GM19240 (cell line): Measurements from ENCODE around the gene P4HB.

Source experiments
- DNase-seq: peaks from one replicate; pipeline ENCODE4 v3.0.0; 2011; ENCODE audit warnings: low spot score; ENCODE audit not compliant: insufficient read length

Gene P4HB

DNA sequence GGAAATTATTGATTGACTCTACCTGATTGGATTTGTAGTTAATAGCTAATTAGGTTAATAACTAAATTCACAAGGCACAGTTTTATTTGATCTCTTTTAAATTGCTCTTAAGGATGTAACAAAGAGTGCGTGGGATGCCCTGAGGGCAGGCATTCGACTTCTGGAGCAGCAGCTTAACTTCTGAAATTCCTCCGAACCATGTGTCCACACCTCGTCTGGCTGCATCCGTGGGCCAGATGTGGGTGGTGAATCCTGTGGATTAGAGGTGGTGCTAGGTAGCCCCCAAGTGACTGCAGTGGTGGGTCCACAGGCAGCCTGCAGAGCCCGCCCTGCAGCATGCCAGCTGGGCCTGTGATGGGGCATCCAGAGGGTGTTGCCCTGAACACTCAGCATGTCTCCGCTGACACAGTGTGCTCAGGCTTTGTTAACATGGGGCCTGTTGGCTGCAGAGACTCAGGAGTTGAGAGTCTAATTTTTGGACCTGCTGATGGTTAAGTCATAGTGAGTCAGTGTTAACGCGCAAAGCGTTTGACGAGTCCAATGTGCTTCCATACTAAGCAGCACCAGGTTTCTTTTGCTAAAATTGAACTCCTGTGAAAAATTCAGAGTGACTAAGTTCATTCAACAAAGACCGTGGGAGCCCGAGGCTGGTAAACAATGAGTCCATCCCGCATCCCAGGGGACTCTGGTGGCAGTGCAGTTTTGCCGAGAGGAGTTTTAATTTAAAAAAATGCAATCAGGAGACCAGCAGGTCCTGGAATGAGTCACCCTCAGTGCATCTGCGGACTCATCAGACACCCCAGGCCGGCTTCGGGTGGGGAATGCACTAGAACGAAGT lies 37.9 kb upstream of the P4HB start:
- no peak for DNase-seq

DNA sequence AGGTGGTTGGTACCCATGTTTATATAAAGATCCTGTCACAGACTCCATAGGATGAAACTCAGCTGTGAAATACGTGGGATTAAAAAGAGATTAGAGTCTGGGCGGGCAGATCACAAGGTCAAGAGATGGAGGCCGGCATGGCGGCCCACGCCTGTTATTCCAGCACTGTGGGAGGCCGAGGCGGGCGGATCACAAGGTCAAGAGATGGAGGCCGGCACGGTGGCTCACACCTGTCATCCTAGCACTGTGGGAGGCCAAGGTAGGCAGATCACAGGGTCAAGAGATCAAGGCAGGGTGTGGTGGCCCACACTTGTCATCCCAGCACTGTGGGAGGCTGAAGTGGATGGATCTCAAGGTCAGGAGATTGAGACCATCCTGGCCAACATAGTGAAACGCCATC lies 35.1 kb upstream of the P4HB start:
- no peak for DNase-seq

DNA sequence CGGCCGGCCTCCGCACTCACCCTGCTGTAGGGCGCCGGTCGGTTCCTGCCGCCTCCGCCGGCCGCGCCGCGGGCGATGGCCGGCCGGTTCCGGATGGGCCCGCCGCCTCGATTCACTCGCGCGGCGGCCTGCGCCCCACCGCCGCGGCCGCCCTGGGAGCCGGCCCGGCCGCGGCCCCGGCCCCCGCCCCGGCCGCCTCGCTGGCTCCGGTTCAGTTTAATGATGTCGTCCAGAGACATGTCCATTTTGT lies 30.9 kb upstream of the P4HB start:
- DNase-seq = no peak

DNA sequence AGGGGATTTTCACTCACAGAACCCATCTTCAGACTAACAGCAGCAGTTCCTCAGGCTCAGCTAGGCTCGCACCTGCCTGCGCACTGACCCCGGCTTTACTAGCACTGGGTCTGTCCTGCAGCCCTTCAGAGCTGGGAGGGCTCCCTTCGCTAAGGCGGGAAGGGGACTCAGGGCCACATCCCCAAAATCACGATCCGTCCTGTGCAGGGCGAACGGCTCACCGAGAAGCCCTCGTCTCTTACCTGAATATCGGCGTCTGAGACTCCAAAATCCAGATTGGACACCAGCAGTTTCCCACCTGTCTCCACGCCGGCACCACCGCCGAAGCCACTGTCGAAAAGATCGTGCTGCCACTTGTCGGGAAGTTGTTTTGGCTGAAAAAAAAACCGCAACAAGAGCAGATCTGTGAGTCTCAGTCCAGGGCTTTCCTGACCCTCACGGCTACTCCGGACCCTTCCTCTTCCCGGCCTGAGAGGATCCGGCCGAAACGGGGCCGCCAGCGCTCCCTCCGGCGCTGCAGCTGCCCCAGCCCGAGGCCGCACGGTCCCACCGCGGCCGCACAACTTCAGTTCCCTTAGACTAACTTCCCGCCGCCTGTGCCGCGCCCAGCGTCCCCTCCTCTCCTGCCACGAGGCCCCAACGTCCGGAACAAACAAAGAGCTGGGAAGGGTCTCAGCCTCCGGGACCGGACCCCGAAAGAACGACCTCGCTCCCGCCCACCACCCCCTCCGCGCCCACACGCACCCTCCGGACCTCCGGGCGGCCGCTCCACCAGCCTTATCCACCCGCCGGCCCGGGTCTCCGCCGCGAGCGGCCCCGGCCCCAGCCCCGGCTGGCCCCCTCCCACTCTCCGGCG lies 30.3 kb upstream of the P4HB start:
- DNase-seq = no peak

DNA sequence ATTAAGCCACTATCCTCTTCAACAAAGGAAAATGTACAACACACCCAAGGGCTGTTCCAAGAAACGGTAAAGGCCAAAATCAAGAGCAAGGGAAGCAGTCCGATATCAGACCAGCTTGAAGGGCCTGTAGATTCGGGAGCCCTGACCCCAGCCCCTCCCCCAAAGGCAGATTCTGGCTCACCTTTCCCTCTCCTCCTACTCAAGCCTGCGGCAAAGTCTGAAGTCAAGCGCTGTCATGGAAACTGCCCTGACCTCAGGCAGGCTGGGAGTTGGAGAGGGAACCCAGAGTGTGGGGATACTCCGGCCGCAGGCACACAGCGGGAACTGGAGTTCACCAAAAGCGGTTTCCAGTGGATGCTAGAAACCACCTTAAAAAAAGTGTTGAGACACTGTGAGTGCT lies 29.3 kb upstream of the P4HB start:
- no peak for DNase-seq

DNA sequence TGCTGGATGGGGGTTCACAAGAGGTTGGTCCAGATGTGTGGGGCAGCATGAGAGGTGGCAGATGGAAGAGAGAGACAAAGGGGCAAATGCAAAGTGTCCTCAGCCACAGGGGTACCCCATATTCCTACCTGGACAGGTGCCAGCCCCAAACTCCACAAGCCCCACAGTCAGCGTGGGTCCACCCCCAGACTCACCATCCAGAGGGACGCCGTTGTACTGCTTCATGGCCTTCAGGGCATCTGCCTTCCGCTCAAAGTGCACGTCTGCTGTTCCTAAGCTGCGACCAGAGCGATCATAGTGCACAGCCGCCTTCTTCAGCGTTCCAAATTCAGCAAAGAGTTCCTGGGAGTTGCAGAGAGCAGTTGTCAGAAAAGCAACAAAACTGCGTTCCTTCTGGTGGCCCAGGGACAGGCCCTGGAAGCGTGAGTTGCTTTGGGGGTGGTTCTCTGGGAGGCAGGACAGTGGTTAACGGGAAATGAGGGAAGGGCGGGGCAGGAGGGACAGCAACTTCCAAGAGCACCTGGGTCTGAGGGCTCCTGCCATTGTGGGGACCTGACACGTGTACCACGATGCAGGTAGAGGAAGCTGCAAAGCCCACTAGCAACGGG lies 28.8 kb upstream of the P4HB start:
- no peak for DNase-seq

DNA sequence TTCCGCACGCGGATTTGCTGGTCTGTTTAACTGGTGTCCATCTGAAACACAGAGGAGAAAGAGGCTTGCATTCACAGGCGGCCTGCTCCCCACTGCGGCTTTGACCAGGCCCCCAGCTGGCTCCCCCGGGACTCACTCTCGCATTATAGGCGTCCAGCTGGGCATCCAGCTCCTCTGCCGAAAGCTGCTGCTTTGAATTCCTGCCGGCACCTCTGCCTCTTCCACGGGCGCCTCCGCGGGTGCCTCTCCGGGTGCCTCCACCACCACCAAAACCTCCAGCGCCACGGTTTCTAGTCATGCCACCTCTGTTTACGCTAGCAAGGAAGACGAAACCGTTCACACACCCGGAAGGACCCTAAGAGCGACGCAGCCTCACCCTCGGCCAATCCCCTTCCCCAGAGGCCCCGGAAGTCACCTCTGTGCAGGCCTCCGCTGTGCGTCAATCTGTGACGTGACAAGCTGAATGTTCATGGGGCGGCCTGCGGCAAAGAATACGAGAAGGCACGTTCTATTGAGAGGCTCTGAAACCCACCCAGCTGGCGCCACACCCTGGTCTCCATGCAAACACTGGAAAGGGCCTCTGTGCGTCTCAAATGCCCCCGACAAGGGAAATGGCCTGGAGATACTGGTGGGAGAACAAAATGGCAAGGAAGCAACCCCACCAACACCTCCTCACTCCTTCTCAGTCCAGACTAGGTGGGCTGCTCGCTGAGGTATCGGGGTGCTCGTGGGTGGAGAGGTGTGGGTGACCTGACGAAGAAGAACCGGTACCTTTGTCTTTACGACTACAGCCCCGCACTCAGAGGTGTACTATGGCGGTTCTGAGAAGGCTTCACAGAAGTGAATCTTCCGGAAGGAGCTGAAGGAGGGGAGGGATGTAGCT lies 28.0 kb upstream of the P4HB start:
- no peak for DNase-seq

DNA sequence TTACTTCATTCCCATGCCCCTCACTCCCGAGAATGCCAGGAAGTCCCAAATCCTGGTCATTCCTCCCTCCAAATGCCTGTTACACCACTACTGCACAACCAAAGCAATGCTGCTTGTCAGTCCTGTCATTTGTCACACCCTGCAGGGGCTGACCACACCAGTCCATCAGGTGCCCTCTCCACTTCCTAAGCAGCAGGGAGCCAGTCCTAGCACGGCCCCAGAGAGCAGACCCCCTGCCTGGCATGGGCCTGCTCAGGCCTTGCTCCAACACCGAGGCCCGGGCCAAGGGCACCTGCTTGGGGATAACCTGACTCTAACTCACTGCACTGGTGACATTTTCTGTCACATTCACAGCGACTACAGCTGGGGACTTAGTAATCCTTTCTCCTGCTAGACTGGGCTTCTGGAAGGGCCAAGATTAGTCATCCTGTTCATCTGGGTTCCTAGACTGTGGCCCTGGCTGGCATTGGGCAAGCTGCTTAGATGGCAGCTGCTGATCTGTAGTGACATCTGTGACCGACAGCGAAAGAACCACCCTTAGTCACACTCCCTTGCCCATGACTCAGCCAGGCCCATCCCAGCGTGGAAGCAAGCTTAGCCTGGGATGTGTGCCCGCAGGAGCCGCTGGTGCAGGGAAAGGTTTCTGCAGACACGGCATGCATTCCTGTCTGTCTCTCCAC lies 25.7 kb upstream of the P4HB start:
- no peak for DNase-seq

DNA sequence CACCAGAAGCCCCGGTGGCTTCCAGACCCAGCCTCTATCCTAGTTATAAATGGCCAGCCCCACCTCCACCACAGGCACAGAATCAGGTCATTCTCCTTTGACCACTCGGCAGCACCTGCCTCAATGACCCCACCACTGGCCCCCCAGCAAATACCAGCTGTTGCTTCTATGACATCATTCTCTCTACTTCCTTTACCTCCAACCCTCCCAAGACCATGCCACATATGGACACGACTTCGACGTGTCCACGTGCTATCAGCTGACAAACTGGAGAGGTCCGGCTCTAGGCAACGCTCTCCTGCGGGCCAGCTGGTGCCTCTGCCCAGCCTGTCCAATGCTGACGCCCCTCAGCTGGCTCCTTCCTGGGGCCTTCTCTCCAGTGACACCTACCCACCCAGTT lies 25.1 kb upstream of the P4HB start:
- DNase-seq = no peak

DNA sequence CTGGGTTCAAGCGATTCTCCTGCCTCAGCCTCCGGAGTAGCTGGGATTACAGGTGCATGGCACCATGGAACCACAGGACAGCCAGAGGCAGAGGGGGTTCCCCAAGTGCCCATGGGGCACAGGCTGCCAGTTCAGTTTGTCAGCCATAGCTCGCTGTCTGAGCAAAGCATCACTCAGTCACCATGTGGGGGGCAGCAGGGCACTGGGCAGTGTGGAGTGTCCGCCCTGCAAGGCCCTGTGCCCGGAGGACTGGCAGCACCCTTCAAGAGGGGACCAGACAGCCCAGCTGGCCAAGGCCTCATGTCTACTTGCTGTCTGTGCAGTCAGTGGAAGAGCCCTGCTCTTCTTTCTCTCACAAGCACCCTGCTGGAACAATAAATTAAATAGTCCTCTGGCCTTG lies 24.6 kb upstream of the P4HB start:
- no peak for DNase-seq

DNA sequence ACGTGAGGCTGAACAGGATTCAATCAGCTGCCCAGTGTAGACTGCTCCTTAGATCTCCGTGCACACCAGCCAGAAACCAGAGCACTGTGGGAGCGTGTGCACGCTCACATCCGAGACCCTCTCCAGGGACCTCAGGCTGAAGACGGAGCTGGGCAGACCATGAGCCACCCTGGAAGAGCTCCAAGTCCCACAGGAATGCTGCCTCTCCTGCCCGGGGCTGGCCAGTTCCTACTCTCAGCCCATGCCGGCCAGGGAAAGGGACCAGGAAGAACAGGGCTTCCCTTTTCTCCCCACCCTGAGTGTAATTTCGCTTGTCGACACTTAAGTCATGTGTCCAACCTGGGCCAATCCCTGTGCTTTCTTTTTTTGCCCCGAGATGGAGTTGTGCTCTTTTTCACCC lies 24.2 kb upstream of the P4HB start:
- DNase-seq = no peak

DNA sequence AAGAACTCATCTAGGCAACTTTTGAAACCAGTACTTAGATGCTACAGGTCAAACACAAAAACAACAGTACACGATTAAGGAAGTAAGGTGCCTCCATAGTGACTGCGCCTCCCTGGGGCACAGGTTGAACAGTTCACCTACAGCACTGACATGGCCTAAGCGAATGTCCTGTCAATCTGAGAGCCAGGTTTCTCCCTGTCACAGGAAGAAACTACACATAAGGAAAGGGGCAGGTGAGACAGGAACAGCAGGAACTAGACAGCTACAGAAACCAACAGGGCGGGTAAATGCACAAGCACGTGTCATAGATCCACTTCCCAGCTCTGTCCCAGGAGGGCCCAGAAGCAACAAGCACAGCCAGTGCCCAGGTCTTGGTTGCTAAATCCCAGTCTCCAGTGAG lies 18.8 kb upstream of the P4HB start:
- no peak for DNase-seq

DNA sequence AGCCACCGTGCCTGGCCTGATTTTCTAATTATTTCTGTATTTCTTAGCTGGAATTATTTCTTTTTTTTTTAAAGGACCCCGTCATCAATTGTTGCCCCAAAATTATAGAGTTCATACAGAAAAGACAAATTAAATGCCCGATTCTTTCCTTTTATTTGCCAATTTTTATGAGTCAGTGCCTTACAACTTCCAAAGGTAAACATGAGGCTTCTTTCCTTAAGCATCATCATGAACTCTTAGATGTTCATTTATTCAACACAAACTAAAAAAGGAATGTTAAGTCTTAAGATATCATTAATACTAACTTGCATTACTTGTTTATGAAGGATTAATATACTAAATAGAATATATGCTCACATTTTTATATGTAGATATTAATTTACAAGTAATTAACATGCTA lies 18.0 kb upstream of the P4HB start:
- no peak for DNase-seq

DNA sequence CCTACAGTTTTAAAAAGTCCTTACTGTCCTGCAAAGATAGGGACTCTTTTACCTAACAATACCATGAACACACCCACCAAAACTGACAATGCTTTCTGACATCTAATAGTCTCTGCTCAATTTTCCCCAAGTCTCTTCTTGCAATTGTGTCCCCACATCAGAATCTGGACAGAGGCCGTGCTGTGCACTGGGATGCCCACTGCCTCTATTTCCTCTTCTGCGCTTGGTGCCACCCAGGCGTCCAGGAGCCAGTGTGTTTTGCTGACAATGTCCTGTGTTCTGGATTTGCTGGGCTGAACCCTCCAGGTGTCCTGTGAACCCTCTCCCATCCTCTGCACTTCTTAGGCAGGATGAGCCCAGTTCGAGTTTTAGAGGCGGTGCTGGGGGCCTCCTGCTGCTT lies 17.2 kb upstream of the P4HB start:
- no peak for DNase-seq

DNA sequence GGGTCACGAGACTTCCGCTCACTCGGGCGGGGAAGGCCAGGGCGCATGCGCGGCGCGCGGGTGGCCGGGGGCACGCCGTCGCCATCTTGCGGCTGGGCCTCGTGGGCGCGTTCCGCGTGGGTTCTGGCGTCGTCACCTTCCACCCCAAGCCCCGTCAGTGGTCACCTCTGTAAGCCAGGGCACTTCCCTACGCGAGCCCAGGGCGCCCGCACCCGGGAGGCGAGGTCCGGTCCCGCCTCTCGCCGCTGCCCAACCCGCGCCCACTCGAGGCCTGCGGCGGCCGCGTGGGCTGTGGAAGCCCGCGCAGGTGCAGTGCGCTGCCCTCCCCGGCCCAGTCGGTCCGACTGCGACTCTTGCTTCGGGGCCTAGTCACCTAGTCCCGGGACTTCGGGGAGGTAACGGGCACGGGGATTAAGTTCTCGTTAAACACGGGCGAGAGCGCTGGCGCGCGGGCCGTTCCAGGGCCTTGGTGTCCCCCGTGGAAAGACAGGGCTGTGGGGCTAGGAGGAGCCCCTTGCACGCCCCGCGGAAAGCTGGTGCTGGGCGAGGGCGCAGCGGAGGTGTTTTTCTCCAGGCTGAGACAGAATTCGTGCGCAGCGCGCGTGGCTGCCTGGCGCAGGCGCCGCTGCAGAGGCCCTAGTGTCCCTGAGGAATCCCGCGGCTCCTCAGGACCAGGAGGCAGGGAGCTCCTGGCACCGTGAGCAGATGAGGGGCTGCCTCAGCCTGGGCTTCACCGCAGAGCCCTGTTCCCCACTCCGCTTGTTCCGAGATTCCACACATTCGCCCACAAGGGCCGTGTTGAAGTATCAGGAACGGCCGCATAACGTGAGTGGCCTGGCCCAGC lies 11.3 kb upstream of the P4HB start:
- peak; percentile 92 for DNase-seq

DNA sequence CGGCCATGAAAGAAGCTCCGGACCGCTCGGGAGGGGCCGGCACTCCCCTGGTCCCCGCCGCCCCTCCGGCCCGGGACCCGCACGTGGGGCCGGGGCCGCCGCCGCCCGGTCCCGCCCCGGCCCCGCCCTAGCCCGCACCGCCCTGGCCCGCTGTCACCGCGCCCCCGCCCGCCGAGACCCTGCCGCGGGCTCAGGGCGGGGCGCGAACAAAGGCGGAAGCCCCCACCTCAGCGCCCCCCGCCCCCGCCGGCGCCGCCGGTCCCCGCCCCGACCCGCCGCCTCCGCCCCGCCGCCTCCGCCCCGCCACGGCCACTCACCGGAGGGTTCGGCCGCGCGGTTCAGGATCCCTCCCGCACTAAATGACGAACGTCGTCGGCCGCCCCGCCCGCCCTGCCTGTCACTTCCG lies 10.6 kb upstream of the P4HB start, which contains the start of gene ARHGDIA:
TSS of gene ARHGDIA (minus strand) at position 357 of the 406 bp plus-strand sequence. CDS start 1,407 bp downstream, outside the sequence.
- no peak for DNase-seq

DNA sequence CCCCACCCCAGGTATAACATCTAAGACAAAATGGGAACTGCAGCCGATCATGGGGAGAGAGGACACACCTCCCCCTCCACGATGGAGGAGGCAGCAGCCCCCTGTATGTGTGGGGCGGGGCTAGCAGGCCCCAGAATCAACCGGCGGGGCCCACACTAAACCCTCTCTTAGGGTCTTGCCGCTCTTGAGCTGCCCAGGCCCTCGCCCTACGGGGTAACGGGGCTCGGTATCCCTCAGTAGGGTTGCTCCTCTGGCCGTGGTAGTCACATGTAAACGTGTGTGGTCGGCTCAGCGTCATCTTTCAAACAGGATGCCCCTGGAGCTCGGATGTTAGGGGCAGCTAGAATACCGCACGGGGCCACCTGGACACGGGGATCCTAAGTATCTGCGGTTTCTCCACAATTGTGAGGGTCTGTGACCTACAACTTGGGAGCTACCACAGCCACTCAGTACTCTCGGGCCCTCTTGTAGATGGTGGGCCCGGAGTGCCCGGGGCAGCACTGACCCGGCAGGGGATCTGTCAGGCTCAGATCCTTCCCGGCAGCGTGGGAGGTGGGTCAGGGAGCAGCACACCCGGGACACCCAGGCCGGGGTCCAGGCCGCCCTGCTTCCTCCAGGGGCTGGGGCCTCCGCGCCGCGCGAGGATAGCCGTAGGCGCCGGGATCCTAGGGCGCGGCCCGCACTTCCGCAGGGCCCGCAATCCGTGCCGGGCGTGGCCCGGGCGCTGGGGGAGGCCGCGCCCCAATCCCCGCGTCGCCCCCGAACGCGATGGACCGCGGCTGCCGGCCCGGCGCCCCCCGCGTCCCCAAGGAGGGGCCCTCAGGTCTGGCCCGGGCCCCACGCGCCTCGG lies 10.0 kb upstream of the P4HB start:
- peak; percentile 29 for DNase-seq

DNA sequence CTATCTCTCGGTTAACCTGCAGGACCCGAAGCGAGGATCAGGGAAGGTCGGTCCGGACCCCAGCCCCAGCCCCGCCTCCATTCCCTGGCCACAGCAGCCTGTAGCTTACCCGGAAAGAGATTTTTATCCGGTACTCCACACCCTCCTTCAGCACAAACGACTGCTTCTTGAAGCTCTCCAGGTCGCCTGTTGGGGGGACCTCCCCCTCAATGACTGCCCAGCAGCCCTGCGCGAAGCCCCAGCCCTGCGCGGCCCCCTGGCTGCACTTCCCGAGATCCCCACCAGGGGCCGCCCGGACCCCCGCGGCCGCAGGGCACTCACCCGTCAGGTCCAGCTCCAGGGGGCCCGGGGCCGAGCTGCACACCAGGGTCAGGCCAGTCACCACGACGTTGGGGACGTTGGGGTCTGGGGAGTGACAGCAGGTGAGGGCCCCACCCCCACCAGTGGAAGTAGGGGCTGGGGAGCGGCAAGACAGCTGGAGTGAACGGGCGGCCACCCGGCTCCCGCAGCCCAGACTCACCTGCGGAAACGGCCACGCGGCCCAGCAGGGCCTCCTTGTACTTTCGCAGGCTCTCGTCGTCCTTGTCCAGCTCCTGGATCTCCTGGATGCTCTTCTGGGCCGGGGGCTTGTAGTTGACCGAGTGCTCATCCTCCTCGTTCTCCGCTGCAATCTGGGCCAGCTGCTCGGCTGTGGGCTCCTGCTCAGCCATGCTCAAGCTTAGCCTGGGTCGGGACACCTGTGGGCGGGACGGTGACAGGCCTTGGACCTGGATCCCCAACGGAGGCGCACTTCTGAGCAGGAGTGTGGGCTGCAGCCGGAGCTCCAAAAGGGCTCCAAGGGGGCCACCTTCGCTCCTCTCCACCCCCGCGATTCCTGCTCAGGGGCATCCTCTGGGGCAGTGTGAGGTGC lies 9.1 kb upstream of the P4HB start:
- DNase-seq = peak; percentile 35
